GM12878 (cell line): Measurements from ENCODE around the gene PJA1. TPM values are rescaled to one million over a fixed set of nuclear protein-coding genes. Genes with fewer than 3 reads are reported as not detected.

ENCODE experiments used
- ATAC-seq: fragments of 200-7000 bp; cut with Tn5 transposase; 3 replicates; pipeline ENCODE4 v1.9.1; 2020; ENCODE audit warnings: mild to moderate bottlenecking, moderate library complexity
- BruUV-seq: library from RNA; stranded (reverse); fragments of 400-500 nt; replicated peaks from 2 replicates; lab custom pipeline; 2021; lab: Mats Ljungman, UMichigan
- CTCF ChIA-PET: fragments of 300-600 bp; sonication (Branson Sonifier 250); formaldehyde crosslinking; extraction: SDS; loops from one replicate; lab custom pipeline; 2021; ENCODE audit warnings: inconsistent platforms; lab: Yijun Ruan, JAX
- POLR2A ChIA-PET: fragments of 350-600 bp; formaldehyde crosslinking; extraction: SDS; loops from one replicate; lab custom pipeline; 2021; ENCODE audit warnings: inconsistent platforms; lab: Charles Lee
- RAD21 ChIA-PET: fragments of 300-600 bp; sonication (Branson Sonifier 250); formaldehyde crosslinking; loops from one replicate; lab custom pipeline; 2023; ENCODE audit warnings: antibody characterized with exemption; ENCODE audit not compliant: unreplicated experiment; lab: Charles Lee
- SMC1A ChIA-PET: fragments of 300-600 bp; sonication (Branson Sonifier 250); formaldehyde crosslinking; loops from one replicate; lab custom pipeline; 2023; ENCODE audit not compliant: unreplicated experiment, uncharacterized antibody; lab: Charles Lee
- DNase-seq: peaks from one replicate; pipeline ENCODE4 v3.0.0-alpha.2; 2011; ENCODE audit warnings: low read depth, low spot score
- FAIRE-seq: peaks from 3 replicates; lab custom pipeline; 2011; peaks lifted over from hg19 to GRCh38; lab: Jason Lieb, UNC
- H2AFZ ChIP-seq: 2 replicates; pipeline ENCODE4 v1.6.0; 2011; ENCODE audit warnings: low read depth, low read length, control low read depth; ENCODE audit not compliant: control insufficient read depth
- H3K27ac ChIP-seq: 2 replicates; pipeline ENCODE4 v1.5.1; 2011; ENCODE audit warnings: control low read depth; ENCODE audit not compliant: control insufficient read depth, insufficient read depth
- H3K27me3 ChIP-seq, 2 experiments: replicated peaks in 1 of 2; 2 replicates each; pipeline versions ENCODE4 v1.6.0 to v1.6.1; 2011; ENCODE audit warnings: low read length in 1 of 2; ENCODE audit not compliant: control insufficient read depth in 2 of 2, insufficient read depth in 2 of 2
- H3K36me3 ChIP-seq, 2 experiments: 2 replicates each; pipeline ENCODE4 v1.5.1; 2011; ENCODE audit warnings: low read length in 1 of 2; ENCODE audit not compliant: control insufficient read depth in 2 of 2, insufficient read depth in 2 of 2
- H3K4me1 ChIP-seq: 2 replicates; pipeline ENCODE4 v1.6.1; 2011; ENCODE audit warnings: mild to moderate bottlenecking, low read length, moderate library complexity, mixed read lengths; ENCODE audit not compliant: control insufficient read depth, insufficient read depth
- H3K4me2 ChIP-seq: 2 replicates; pipeline ENCODE4 v1.6.0; 2011; ENCODE audit warnings: control low read depth; ENCODE audit not compliant: control insufficient read depth, insufficient read depth
- H3K4me3 ChIP-seq: fragments of 200-600 bp; sonication (generic); 2 replicates; pipeline ENCODE4 v1.5.1; 2016
- H3K79me2 ChIP-seq: 2 replicates; pipeline ENCODE4 v1.6.0; 2011; ENCODE audit warnings: low read length; ENCODE audit not compliant: control insufficient read depth, insufficient read depth
- H3K9ac ChIP-seq: 2 replicates; pipeline ENCODE4 v1.8.0; 2011; ENCODE audit warnings: low read length, control low read depth, mixed read lengths; ENCODE audit not compliant: control insufficient read depth, insufficient read depth
- H3K9me3 ChIP-seq: replicated peaks from 3 replicates; pipeline ENCODE4 v1.5.1; 2011; ENCODE audit warnings: mild to moderate bottlenecking, low read length; ENCODE audit not compliant: control insufficient read depth, insufficient read depth
- H4K20me1 ChIP-seq: 2 replicates; pipeline ENCODE4 v1.6.0; 2011; ENCODE audit not compliant: control insufficient read depth, insufficient read depth
- ASH2L ChIP-seq: fragments of 300-600, 200-600 bp; sonication (generic); IDR thresholded peaks from 2 replicates; pipeline ENCODE4 v1.6.1; 2017; ENCODE audit warnings: low read depth, mild to moderate bottlenecking, borderline replicate concordance
- BCLAF1 ChIP-seq: fragments of 450-650 bp; IDR thresholded peaks from 2 replicates; pipeline ENCODE4 v1.6.1; 2017; ENCODE audit warnings: antibody characterized with exemption, mild to moderate bottlenecking, moderate library complexity
- FOS ChIP-seq: IDR thresholded peaks from 3 replicates; pipeline ENCODE4 v1.6.1; 2011; ENCODE audit warnings: borderline replicate concordance; ENCODE audit not compliant: insufficient read length; ENCODE audit errors: extremely low read depth
- IKZF1 ChIP-seq: fragments of 450-650 bp; conservative IDR thresholded peaks from 2 replicates; pipeline ENCODE4 v1.6.1; 2017; ENCODE audit warnings: antibody characterized with exemption, mild to moderate bottlenecking
- MAX ChIP-seq: IDR thresholded peaks from 2 replicates; pipeline ENCODE4 v1.6.1; 2012; ENCODE audit warnings: low read depth, low read length, improper control_type of control experiment
- NFXL1 ChIP-seq: fragments of 450-650 bp; IDR thresholded peaks from 2 replicates; pipeline ENCODE4 v1.6.1; 2017; ENCODE audit warnings: antibody characterized with exemption, mild to moderate bottlenecking, borderline replicate concordance
- PML ChIP-seq: IDR thresholded peaks from 2 replicates; pipeline ENCODE4 v1.6.1; 2012; ENCODE audit warnings: low read length, inconsistent platforms
- PRDM15 ChIP-seq: fragments of 450-650 bp; formaldehyde crosslinking; IDR thresholded peaks from 2 replicates; pipeline ENCODE4 v1.4.0; 2020; ENCODE audit warnings: mild to moderate bottlenecking, moderate library complexity
- RELA ChIP-seq: fragments of 450-650 bp; IDR thresholded peaks from 2 replicates; pipeline ENCODE4 v1.8.0; 2014; ENCODE audit warnings: borderline replicate concordance; ENCODE audit not compliant: partially characterized antibody
- RUNX3 ChIP-seq: IDR thresholded peaks from 2 replicates; pipeline ENCODE4 v1.6.1; 2012; ENCODE audit warnings: low read length, inconsistent platforms
- SKIL ChIP-seq: fragments of 450-650 bp; IDR thresholded peaks from 2 replicates; pipeline ENCODE4 v1.6.1; 2017; ENCODE audit warnings: mild to moderate bottlenecking, low read depth, inconsistent platforms; ENCODE audit not compliant: poor library complexity, severe bottlenecking
- SREBF1 ChIP-seq: IDR thresholded peaks from 2 replicates; pipeline ENCODE4 v1.6.1; 2012; ENCODE audit warnings: mild to moderate bottlenecking, low read length
- WGBS: methylation state at CpG from one replicate; pipeline ENCODE4 v1.1.6; 2016; ENCODE audit warnings: low lambda C conversion rate; ENCODE audit not compliant: insufficient replicate concordance, insufficient coverage; ENCODE audit errors: missing lambda C conversion rate; 5-methylcytosine and 5-hydroxymethylcytosine counted together
- in situ Hi-C: fragments of 300-500 bp; cut with MboI; formaldehyde crosslinking; loops from 9 replicates; pipeline ENCODE4 v1.14.3; 2018; ENCODE audit warnings: mixed read lengths
- intact Hi-C: fragments of 100-400 bp; cut with micrococcal nuclease; formaldehyde crosslinking; loops from one replicate; pipeline ENCODE4 v1.14.2; 2022; ENCODE audit not compliant: unreplicated experiment
- polyA plus RNA-seq, 11 experiments: library from polyadenylated mRNA; depleted of rRNA in 4 of 11; unstranded in 6 of 11; stranded (reverse) in 5 of 11; fragments of >200 nt; fragmentation: Nextera tagmentation in 4 of 11; fragmentation: Illumina TruSeq in 1 of 11; extraction: Ambion mirVana in 4 of 11; extraction: Trizol in 1 of 11; gene quantifications; 1 replicate in 1 of 11; 2 replicates in 10 of 11; pipeline versions ENCODE4 v1.2.1 to v1.2.3, GENCODE V29; 2011 to 2016; ENCODE audit warnings: inconsistent platforms in 2 of 11, missing spikeins in 2 of 11, low read depth in 1 of 11
- total RNA-seq, 4 experiments: library from RNA; depleted of rRNA in 3 of 4; stranded (reverse); fragments of >200 nt in 3 of 4; fragmentation: Illumina TruSeq in 1 of 4; extraction: Trizol in 1 of 4; gene quantifications; 2 replicates each; pipeline versions ENCODE4 v1.2.1 to v1.2.3, GENCODE V29; 2013 to 2021

Gene PJA1
- total and polyA plus RNA-seq, 10 of the 15 experiments (the other 5 are each of a cell fraction or from before 2014, with no cell fraction given) = 5.2 to 19.5 (median 10.8) TPM

GRCh38 chrX:69173906-69174305 is 8.7 kb upstream of the PJA1 start:
- intact Hi-C loops (no loop called here), in situ Hi-C loops (no loop called here)
- H4K20me1 ChIP-seq = no peaks in the 10 kb centered on the region
- H3K4me1 ChIP-seq = no peaks in the 10 kb centered on the region
- no peaks in the 10 kb centered on the region for H3K36me3 ChIP-seq
- DNase-seq = no peak
- no peaks in the 10 kb centered on the region; the same call in 2 of the 3 replicates for H3K9me3 ChIP-seq
- POLR2A ChIA-PET = interaction anchor here (0.8 kb wide), 1 partner anchor 9 kb away, joined by 3 read pairs; the partner anchor contains the start of gene PJA1
- TF ChIP-seq IKZF1 (no peak), ASH2L (no peak), RELA (no peak), PRDM15 (CRISPR knock-in tag) (no peak), BCLAF1 (no peak), RUNX3 (no peak), MAX (no peak), SKIL (no peak), PML (no peak), NFXL1 (no peak), FOS (no peak), SREBF1 (no peak)
- TF ChIP-seq, all 136 proteins: peak for 0
- Histone ChIP-seq H2AFZ (no peak overlapping the region), H3K79me2 (no peaks in the 10 kb centered on the region), H3K27ac (no peak overlapping the region), H3K4me2 (no peak overlapping the region), H3K4me3 (no peak overlapping the region), H3K9ac (no peak overlapping the region), H3K27me3 (no peaks in the 10 kb centered on the region; a peak in 1 of 4 replicates)
- ChIA-PET SMC1A (no interaction called here), RAD21 (no interaction called here), CTCF (no interaction called here)
- ATAC-seq = no peak
- no peak for FAIRE-seq
- BruUV-seq = no TSS peak
- 69% methylated on average over 20 of the region's 20 CpGs for WGBS
